ENCODE data around the gene CLEC2B.

CLEC2B gene

DNA sequence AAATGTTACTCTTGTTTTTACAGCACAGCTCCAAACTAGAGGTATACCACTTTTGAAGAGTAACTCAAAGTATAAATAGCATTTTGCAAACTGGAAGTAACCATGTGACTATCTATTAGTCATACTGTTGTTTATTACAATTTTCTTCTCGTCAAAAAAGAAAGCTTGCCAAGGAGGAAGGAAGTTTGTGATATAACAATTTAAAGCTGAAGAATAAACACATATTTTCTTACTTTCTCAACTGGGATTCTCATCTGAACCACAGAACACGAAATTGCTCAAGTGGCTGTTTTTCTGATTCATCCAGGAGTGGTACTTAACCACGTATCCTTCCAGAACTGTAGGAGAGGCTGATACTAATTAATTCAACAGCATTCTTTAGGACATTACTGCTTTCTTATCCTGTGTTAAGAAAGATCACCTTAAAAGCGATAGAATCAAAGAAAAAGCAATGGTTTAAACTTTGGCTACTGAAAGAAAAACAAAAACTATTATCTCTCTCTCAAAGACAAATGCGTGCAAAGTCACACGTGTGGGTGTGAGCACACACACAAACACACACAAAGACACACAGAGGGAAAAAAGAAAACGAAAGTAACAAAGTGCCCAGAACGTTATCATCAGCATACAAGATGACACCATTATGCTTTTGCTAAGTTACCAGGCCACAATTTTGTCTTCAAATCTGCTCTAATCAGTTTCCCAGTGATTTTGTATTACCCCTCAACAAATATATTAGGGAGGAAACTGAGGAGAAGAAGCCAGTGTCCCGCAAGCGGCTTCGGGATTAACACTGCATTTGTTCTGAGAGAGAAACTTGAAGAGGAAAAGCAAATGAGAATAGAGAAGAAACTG is at the start of gene CLEC2B:
Gene CLEC2B, minus strand, starts transcription at position 48 of the 855 bp plus-strand sequence.
- H3K4me3 ChIP-seq (ENCODE audit: low read depth, low read length), result peak within 1 kb of the TSS; percentile 33
- in situ Hi-C loops (cut with HindIII; ENCODE audit: low sequenced_read_pairs), result no loop called here
- TF ChIP-seq, protein P1, sequence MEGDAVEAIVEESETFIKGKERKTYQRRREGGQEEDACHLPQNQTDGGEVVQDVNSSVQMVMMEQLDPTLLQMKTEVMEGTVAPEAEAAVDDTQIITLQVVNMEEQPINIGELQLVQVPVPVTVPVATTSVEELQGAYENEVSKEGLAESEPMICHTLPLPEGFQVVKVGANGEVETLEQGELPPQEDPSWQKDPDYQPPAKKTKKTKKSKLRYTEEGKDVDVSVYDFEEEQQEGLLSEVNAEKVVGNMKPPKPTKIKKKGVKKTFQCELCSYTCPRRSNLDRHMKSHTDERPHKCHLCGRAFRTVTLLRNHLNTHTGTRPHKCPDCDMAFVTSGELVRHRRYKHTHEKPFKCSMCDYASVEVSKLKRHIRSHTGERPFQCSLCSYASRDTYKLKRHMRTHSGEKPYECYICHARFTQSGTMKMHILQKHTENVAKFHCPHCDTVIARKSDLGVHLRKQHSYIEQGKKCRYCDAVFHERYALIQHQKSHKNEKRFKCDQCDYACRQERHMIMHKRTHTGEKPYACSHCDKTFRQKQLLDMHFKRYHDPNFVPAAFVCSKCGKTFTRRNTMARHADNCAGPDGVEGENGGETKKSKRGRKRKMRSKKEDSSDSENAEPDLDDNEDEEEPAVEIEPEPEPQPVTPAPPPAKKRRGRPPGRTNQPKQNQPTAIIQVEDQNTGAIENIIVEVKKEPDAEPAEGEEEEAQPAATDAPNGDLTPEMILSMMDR (IDR thresholded peaks at IDR 0.05; ENCODE audit: low read depth, low read length, missing control alignments), result no peak
- peak; percentile 34 for DNase-seq (ENCODE audit: low read depth)

DNA sequence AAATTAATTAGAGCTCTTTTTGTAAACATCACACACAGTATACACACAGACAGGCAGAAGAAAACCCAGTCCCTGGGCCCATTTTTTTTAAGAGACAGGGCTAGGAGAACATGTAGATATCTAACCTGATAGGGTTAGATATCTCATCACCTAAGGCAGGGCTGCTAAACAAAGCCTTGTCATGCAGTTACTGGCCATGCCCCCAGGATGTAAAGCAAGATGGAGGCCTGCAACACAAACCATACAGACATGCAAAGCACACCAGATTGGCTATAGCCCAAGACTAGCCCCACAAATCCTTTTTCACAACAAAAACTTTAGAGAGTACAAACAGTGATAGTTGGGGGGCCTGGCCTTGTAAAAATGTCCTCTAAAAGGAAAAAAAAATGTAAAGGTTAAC is 42.6 kb upstream of the CLEC2B start:
- DNase-seq (ENCODE audit: low read depth), result no peak
- in situ Hi-C loops (cut with HindIII; ENCODE audit: low sequenced_read_pairs), result no loop called here
- no peak overlapping the region for H3K4me3 ChIP-seq (ENCODE audit: low read depth, low read length)
- TF ChIP-seq, protein P1 (IDR thresholded peaks at IDR 0.05; ENCODE audit: low read depth, low read length, missing control alignments), result no peak

DNA sequence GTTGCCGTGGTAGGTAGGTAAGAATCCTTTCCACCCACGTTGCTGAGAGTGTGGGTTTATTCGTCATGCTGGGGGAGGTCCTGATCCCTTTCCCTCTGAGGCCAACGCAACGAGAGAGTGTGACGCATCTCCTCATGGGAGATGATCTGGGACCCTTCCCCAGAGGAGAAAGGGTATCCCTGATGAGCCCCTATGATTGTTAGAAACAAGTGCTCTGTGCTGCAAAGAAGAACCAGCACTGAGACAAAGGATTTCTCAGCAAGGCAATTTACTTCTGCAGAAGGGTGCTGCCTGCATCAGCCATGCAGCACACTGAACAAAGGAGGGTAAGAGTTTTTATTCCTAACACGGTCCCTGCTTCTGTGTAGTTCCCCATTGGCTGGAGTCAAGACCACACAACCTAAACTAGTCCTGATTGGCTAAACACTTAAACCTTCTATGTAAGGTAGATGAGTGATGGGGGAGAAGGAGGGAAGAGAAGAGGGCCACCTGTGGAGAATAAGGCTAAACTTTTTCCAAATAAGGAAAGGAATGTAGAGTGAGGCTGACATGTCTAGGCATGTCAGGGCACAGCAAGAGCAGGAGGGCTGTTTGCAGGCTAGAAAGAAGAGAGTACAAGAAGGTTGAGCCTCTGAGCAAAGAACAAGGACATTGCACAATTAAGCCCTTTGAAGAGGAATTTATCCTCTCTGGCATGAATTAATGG is 41.7 kb upstream of the CLEC2B start:
- in situ Hi-C loops (cut with HindIII; ENCODE audit: low sequenced_read_pairs), result no loop called here
- TF ChIP-seq, protein P1 (IDR thresholded peaks at IDR 0.05; ENCODE audit: low read depth, low read length, missing control alignments), result no peak
- no peak overlapping the region for H3K4me3 ChIP-seq (ENCODE audit: low read depth, low read length)
- no peak for DNase-seq (ENCODE audit: low read depth)

GRCh38 chr12:9909724-9910123 is 40.6 kb upstream of the CLEC2B start:
- H3K4me3 ChIP-seq (ENCODE audit: low read depth, low read length), result no peak overlapping the region
- in situ Hi-C loops (cut with HindIII; ENCODE audit: low sequenced_read_pairs), result no loop called here
- DNase-seq (ENCODE audit: low read depth), result no peak
- TF ChIP-seq, protein P1 (IDR thresholded peaks at IDR 0.05; ENCODE audit: low read depth, low read length, missing control alignments), result no peak

- TF ChIP-seq, protein P1 (IDR thresholded peaks at IDR 0.05; ENCODE audit: low read depth, low read length, missing control alignments), result no peak
- no peak for DNase-seq (ENCODE audit: low read depth)
- in situ Hi-C loops (cut with HindIII; ENCODE audit: low sequenced_read_pairs), result no loop called here
- H3K4me3 ChIP-seq (ENCODE audit: low read depth, low read length), result no peak overlapping the region
These were observed 39.2 kb upstream of the CLEC2B start for GRCh38 chr12:9908350-9908749.

GRCh38 chr12:9907769-9908168 is 38.6 kb upstream of the CLEC2B start:
- TF ChIP-seq, protein P1 (IDR thresholded peaks at IDR 0.05; ENCODE audit: low read depth, low read length, missing control alignments), result no peak
- DNase-seq (ENCODE audit: low read depth), result no peak
- no peak overlapping the region for H3K4me3 ChIP-seq (ENCODE audit: low read depth, low read length)
- in situ Hi-C loops (cut with HindIII; ENCODE audit: low sequenced_read_pairs), result no loop called here

Data from astrocyte of the cerebellum (primary cell).